CD14-positive monocyte (primary cell): ENCODE results near the gene ABT1. TPM values are rescaled to one million over a fixed set of nuclear protein-coding genes. Genes with fewer than 3 reads are reported as not detected.

Experiments
- DNase-seq, 3 donors: peaks; one replicate each; pipeline ENCODE4 v3.0.0-alpha.2; 2011 to 2022
- H2AFZ ChIP-seq: 2 replicates; pipeline ENCODE4 v1.6.0; 2012; ENCODE audit warnings: mild to moderate bottlenecking, low read depth, low read length, inconsistent platforms; ENCODE audit not compliant: insufficient read depth, poor library complexity, severe bottlenecking
- H3K27ac ChIP-seq, 2 donors: 1 replicate in 1 of 2; 2 replicates in 1 of 2; pipeline ENCODE4 v1.5.1; 2012 to 2013; ENCODE audit warnings: low read length in 2 of 2, control low read depth in 1 of 2, inconsistent platforms in 1 of 2, low read depth in 1 of 2, mild to moderate bottlenecking in 1 of 2
- H3K27me3 ChIP-seq, 2 donors: one replicate each; pipeline versions ENCODE4 v1.6.0 to v1.6.1; 2011 to 2013; ENCODE audit warnings: low read length in 2 of 2; ENCODE audit not compliant: control insufficient read depth in 2 of 2, insufficient read depth in 2 of 2
- H3K36me3 ChIP-seq, 2 donors: replicated peaks in 1 of 2; 1 replicate in 1 of 2; 2 replicates in 1 of 2; pipeline versions ENCODE4 v1.5.1 to v1.6.1; 2012 to 2013; ENCODE audit warnings: low read length in 2 of 2, control low read depth in 1 of 2, inconsistent platforms in 1 of 2, mild to moderate bottlenecking in 1 of 2; ENCODE audit not compliant: insufficient read depth in 2 of 2, control insufficient read depth in 1 of 2
- H3K4me1 ChIP-seq, 2 donors: 1 replicate in 1 of 2; 2 replicates in 1 of 2; pipeline versions ENCODE4 v1.5.1 to v1.6.1; 2012 to 2013; ENCODE audit warnings: low read length in 2 of 2, control low read depth in 1 of 2, inconsistent platforms in 1 of 2, mild to moderate bottlenecking in 1 of 2, moderate library complexity in 1 of 2; ENCODE audit not compliant: insufficient read depth in 2 of 2, control insufficient read depth in 1 of 2
- H3K4me2 ChIP-seq: replicated peaks from 2 replicates; pipeline ENCODE3; 2012; ENCODE audit warnings: low read length, moderate library complexity, mild to moderate bottlenecking; ENCODE audit not compliant: poor library complexity, severe bottlenecking; ENCODE audit errors: extremely low read depth
- H3K4me3 ChIP-seq, 3 experiments: fragments of 200-600 bp in 1 of 3; sonication (generic) in 1 of 3; replicated peaks in 1 of 3; 1 replicate in 2 of 3; 2 replicates in 1 of 3; pipeline ENCODE4 v1.5.1; 2011 to 2013; ENCODE audit warnings: low read length in 3 of 3, mild to moderate bottlenecking in 3 of 3, control low read depth in 2 of 3, low read depth in 2 of 3, inconsistent platforms in 1 of 3, moderate library complexity in 1 of 3
- H3K79me2 ChIP-seq: 2 replicates; pipeline ENCODE4 v1.6.0; 2012; ENCODE audit warnings: mild to moderate bottlenecking, control low read depth, inconsistent platforms, low read length, moderate library complexity; ENCODE audit not compliant: insufficient read depth
- H3K9ac ChIP-seq: 2 replicates; pipeline ENCODE4 v1.6.0; 2017; ENCODE audit warnings: low read length, mild to moderate bottlenecking; ENCODE audit not compliant: insufficient read depth, poor library complexity, severe bottlenecking
- H3K9me3 ChIP-seq, 2 donors: replicated peaks in 1 of 2; 1 replicate in 1 of 2; 2 replicates in 1 of 2; pipeline versions ENCODE4 v1.5.1 to v1.6.1; 2012 to 2013; ENCODE audit warnings: low read length in 2 of 2, control low read depth in 1 of 2; ENCODE audit not compliant: control insufficient read depth in 1 of 2, insufficient read depth in 1 of 2
- H4K20me1 ChIP-seq: 2 replicates; pipeline ENCODE4 v1.6.0; 2012; ENCODE audit warnings: mild to moderate bottlenecking, low read length, control low read depth, moderate library complexity; ENCODE audit not compliant: insufficient read depth
- H3K27ac Mint-ChIP-seq, 7 donors: one replicate each; pipeline ENCODE4 v1.8.0; 2020; ENCODE audit warnings: mild to moderate bottlenecking in 7 of 7, mixed read lengths in 7 of 7, moderate library complexity in 6 of 7, inconsistent platforms in 2 of 7
- H3K27me3 Mint-ChIP-seq, 3 donors: one replicate each; pipeline ENCODE4 v1.8.0; 2021 to 2022; ENCODE audit warnings: low read depth in 3 of 3, mild to moderate bottlenecking in 3 of 3, mixed read lengths in 3 of 3, moderate library complexity in 3 of 3, inconsistent platforms in 1 of 3
- H3K36me3 Mint-ChIP-seq, 2 donors: one replicate each; pipeline ENCODE4 v1.8.0; 2020; ENCODE audit warnings: mixed read lengths in 2 of 2, inconsistent platforms in 1 of 2, mild to moderate bottlenecking in 1 of 2
- H3K4me1 Mint-ChIP-seq: one replicate; pipeline ENCODE4 v1.8.0; 2020; ENCODE audit warnings: mild to moderate bottlenecking, mixed read lengths
- H3K4me3 Mint-ChIP-seq, 2 donors: one replicate each; pipeline ENCODE4 v1.8.0; 2020; ENCODE audit warnings: mild to moderate bottlenecking in 2 of 2, mixed read lengths in 2 of 2, moderate library complexity in 1 of 2
- H3K9me3 Mint-ChIP-seq, 7 donors: one replicate each; pipeline ENCODE4 v1.8.0; 2020 to 2022; ENCODE audit warnings: mixed read lengths in 7 of 7, mild to moderate bottlenecking in 6 of 7, moderate library complexity in 6 of 7, inconsistent platforms in 2 of 7
- WGBS: methylation state at CpG from one replicate; pipeline ENCODE4 v1.1.5; 2013; ENCODE audit warnings: missing lambda C conversion rate; ENCODE audit not compliant: insufficient coverage; 5-methylcytosine and 5-hydroxymethylcytosine counted together
- intact Hi-C, 2 donors: fragments of 100-400 bp; cut with micrococcal nuclease; formaldehyde crosslinking; loops; one replicate each; pipeline versions ENCODE4 v1.15.0 to v1.15.1; 2023
- polyA plus RNA-seq, 3 donors: library from polyadenylated mRNA; depleted of rRNA in 1 of 3; unstranded in 2 of 3; stranded (reverse) in 1 of 3; fragments of 300-500 nt in 2 of 3; fragments of >200 nt in 1 of 3; fragmentation: Illumina TruSeq in 2 of 3; gene quantifications; 1 replicate in 2 of 3; 2 replicates in 1 of 3; pipeline ENCODE4 v1.2.3, GENCODE V29; 2012 to 2021
- TF ChIP-seq, protein P1 (sequence below): fragments of 200-600 bp; IDR thresholded peaks from one replicate; pipeline ENCODE4 v1.8.0; 2022; ENCODE audit warnings: antibody characterized with exemption, mild to moderate bottlenecking

Gene ABT1
- polyA plus RNA-seq, 3 donors = 11.6 to 40.6 (median 31.7) TPM

DNA sequence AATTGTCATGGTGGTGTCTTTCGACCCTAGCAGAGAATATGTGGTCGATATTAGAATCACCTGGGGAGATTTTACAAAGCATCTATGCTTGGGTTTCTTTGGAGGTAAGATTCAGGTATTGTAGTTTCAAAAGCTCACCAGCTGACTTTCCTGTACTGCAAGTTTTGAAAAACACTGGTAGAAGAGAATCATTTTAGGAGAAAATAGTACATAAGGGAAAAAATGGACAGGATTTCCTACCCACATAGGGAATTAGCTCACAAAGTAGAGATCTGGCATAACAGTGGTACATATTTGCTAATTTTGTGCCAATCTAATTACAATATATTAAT, 27.4 kb upstream of the ABT1 start:
- no CpG with 5 or more reads among the region's 2 CpGs for WGBS
- no peak overlapping the region for H3K27ac ChIP-seq
- peak overlapping the region in 1 of 7 donors; percentile 62 for H3K27ac Mint-ChIP-seq

GRCh38 chr6:26570027-26570809, 26.5 kb upstream of the ABT1 start:
- peaks cover 2 to 19% (median 3%) of the 10 kb centered on the region in 3 donors for H3K27me3 Mint-ChIP-seq
- H3K79me2 ChIP-seq = no peaks in the 10 kb centered on the region
- peaks cover 0 to 2% (median 0%) of the 10 kb centered on the region in 7 donors for H3K9me3 Mint-ChIP-seq
- 89% methylated on average over 5 of the region's 21 CpGs for WGBS
- peaks cover 17 to 23% of the 10 kb centered on the region in 2 donors for H3K4me1 ChIP-seq
- H3K27me3 ChIP-seq = no peaks in the 10 kb centered on the region
- no peak overlapping the region for H3K4me2 ChIP-seq
- no peak overlapping the region for H3K4me3 ChIP-seq
- no peaks in the 10 kb centered on the region for H4K20me1 ChIP-seq
- H3K36me3 Mint-ChIP-seq = no peaks in the 10 kb centered on the region
- no peaks in the 10 kb centered on the region for H3K36me3 ChIP-seq
- no peak overlapping the region for H3K27ac Mint-ChIP-seq
- H3K27ac ChIP-seq = no peak overlapping the region
- H2AFZ ChIP-seq = no peak overlapping the region
- H3K9me3 ChIP-seq = no peaks in the 10 kb centered on the region
- TF ChIP-seq, protein P1, sequence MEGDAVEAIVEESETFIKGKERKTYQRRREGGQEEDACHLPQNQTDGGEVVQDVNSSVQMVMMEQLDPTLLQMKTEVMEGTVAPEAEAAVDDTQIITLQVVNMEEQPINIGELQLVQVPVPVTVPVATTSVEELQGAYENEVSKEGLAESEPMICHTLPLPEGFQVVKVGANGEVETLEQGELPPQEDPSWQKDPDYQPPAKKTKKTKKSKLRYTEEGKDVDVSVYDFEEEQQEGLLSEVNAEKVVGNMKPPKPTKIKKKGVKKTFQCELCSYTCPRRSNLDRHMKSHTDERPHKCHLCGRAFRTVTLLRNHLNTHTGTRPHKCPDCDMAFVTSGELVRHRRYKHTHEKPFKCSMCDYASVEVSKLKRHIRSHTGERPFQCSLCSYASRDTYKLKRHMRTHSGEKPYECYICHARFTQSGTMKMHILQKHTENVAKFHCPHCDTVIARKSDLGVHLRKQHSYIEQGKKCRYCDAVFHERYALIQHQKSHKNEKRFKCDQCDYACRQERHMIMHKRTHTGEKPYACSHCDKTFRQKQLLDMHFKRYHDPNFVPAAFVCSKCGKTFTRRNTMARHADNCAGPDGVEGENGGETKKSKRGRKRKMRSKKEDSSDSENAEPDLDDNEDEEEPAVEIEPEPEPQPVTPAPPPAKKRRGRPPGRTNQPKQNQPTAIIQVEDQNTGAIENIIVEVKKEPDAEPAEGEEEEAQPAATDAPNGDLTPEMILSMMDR = no peak
- H3K9ac ChIP-seq = no peak overlapping the region
- no peak overlapping the region for H3K4me3 Mint-ChIP-seq
- no peak for DNase-seq
- peaks cover 29% of the 10 kb centered on the region for H3K4me1 Mint-ChIP-seq
- intact Hi-C loops = loop anchor here in 1 of 2 donors (10.0 kb wide), 1 partner anchor 395 kb away; no protein-coding TSS in a partner anchor

More for the DNA sequence above, 27.4 kb upstream of the ABT1 start:
- DNase-seq = no peak
- Histone ChIP-seq H3K36me3 (no peaks in the 10 kb centered on the region), H3K79me2 (no peaks in the 10 kb centered on the region), H3K4me1 (peaks cover 17 to 23% of the 10 kb centered on the region in 2 donors), H3K4me3 (peak overlapping the region in 1 of 3 experiments; percentile 82), H3K9ac (no peak overlapping the region), H4K20me1 (no peaks in the 10 kb centered on the region), H3K9me3 (no peaks in the 10 kb centered on the region), H2AFZ (no peak overlapping the region), H3K4me2 (no peak overlapping the region), H3K27me3 (no peaks in the 10 kb centered on the region)
- Mint-ChIP-seq H3K4me1 (peaks cover 29% of the 10 kb centered on the region), H3K4me3 (peak overlapping the region; percentile 91 to 97), H3K9me3 (peaks cover 0 to 2% (median 0%) of the 10 kb centered on the region in 7 donors), H3K36me3 (no peaks in the 10 kb centered on the region), H3K27me3 (peaks cover 0 to 21% (median 3%) of the 10 kb centered on the region in 3 donors)
- intact Hi-C loops = loop anchor here in 1 of 2 donors (5.0 kb wide), 1 partner anchor 37 kb away; no protein-coding TSS in a partner anchor
- TF ChIP-seq, protein P1 = no peak
